Measurements from ENCODE around the gene IL36RN. TPM values are rescaled to one million over a fixed set of nuclear protein-coding genes. Genes with fewer than 3 reads are reported as not detected.

IL36RN gene
- polyA plus RNA-seq, 6 donors from 2014 or later = not detected

DNA sequence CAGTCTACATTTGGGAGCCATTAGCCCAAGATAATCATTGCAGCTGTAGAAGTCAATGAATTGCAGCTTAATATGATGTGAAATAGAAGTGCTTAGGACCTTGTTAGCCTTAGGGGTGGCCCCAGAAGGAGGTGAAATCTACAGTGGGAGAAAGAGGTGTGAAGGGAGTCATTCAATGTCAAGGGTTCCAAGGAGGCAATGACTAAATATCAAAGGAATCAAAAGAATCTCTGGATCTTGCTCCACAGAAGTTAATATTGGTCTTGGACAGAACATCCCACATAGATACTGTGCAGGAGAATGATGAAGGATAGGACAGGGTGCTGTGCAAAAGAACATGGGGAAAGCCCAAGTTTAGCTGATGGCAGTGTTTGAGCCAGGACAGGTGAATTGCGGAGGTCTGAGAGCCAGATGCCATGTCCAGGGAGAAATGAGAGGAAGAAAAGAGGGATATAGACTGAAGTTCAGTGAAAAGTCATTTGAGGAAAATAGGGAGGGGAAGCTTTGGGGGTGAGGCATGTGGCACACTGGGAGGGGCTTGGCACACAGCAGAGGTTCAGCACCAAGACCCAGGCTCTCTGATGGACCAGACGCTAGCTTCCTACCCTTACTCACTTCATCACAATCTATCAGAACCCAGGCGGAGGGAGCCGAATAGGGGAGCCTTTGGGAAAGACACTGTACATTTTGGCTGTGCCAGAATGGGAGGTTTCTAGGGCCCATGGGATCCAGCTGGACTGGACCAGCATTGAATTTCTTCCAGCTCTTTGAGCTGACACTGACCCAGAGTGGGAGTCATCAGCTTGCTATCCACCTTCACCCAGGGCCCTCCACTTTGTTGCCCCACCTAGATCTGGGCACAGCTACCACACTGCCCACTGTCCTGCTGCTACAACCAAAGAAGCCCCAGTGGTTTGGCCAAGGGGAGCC, 10.9 kb downstream of the IL36RN start:
- Mint-ChIP-seq H3K36me3 (no peaks in the 10 kb centered on the region), H3K4me1 (no peaks in the 10 kb centered on the region), H3K27me3 (peaks cover 18 to 50% (median 30%) of the 10 kb centered on the region in 3 donors), H3K27ac (peak overlapping the region in 2 of 6 donors; percentile 27 to 83), H3K9me3 (peaks cover 0 to 6% (median 0%) of the 10 kb centered on the region in 7 donors), H3K4me3 (no peak overlapping the region)
- no peak for DNase-seq
- ATAC-seq (ENCODE audit: low read depth in 2 of 2) = no peak

DNA sequence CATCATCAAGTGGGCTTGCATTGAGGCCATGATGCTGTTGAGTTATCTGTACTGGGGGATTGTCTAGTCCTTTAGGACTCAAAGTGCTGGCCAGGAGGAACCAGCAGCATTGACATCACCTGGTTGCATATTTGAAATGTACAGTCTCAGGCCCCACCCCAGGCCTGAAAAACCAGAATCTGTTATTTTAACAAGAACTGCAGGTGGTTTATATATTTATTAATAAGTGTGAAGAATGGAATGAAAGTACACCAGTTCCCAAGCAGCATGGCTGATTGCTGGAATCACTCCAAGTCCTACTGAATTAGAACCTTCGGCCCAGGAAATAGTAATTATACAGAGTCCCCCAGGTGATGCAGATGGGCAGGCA, 11.6 kb downstream of the IL36RN start:
- Mint-ChIP-seq H3K4me1 (no peaks in the 10 kb centered on the region), H3K4me3 (no peak overlapping the region), H3K9me3 (peaks cover 0 to under 1% (median 0%) of the 10 kb centered on the region in 7 donors), H3K27me3 (peaks cover 21 to 51% (median 30%) of the 10 kb centered on the region in 3 donors), H3K36me3 (no peaks in the 10 kb centered on the region), H3K27ac (no peak overlapping the region)
- DNase-seq = no peak
- no peak for ATAC-seq (ENCODE audit: low read depth in 2 of 2)

DNA sequence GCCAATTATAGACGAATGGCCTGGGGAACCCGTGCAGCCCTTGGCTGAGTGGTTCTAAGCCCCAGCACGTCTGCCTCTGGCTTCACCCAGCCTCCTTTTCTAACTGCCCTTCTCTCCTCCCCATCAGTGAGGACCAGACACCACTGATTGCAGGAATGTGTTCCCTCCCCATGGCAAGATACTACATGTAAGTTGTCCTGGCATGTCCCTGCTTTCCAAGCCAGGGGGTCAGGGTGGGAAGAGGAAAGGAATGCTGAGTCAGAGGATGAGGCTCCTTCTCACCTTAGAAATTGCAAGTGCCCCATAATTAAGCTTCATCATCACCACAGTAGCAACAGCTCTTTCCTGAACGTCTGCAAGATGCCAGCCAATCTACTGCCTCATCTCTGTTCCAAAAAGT, 13.6 kb downstream of the IL36RN start:
- ATAC-seq (ENCODE audit: low read depth in 2 of 2) (no peak), DNase-seq (no peak)
- Mint-ChIP-seq H3K27me3 (peaks cover 20 to 59% (median 35%) of the 10 kb centered on the region in 3 donors), H3K36me3 (no peaks in the 10 kb centered on the region), H3K27ac (no peak overlapping the region), H3K4me3 (no peak overlapping the region), H3K9me3 (no peaks in the 10 kb centered on the region), H3K4me1 (no peaks in the 10 kb centered on the region)

DNA sequence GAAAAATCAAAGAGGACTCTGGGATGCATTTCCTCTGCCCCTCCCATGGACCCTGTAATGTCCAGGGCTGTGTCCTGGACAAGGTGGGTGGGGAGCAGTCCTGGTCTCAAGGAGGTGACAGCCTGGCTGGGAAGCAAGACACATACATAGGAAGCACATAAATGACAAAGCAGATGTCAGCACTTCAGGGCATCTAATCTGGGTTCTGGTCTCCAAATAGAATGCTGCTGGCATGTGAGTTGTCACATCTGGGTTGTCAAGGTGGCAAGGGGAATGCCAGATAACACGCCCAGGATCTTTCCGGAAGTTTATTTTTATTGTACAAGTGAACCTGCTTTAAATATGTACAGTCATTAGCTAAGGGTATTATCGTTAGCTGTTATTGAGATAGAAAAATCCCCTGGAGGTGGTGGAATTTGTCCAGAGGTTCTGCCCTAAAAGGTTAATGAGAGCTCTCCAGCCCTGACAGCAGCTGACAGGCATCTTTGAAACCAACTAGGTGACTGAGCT, 14.4 kb downstream of the IL36RN start:
- no peak for ATAC-seq (ENCODE audit: low read depth in 2 of 2)

DNA sequence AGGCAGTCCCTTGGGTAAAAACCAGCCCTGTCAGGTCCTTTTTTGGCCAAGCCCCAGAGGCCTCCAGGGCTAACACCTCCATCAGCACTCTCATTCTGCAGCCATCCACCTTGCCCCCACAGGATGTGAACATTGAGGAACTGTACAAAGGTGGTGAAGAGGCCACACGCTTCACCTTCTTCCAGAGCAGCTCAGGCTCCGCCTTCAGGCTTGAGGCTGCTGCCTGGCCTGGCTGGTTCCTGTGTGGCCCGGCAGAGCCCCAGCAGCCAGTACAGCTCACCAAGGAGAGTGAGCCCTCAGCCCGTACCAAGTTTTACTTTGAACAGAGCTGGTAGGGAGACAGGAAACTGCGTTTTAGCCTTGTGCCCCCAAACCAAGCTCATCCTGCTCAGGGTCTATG, 16.0 kb downstream of the IL36RN start:
- H3K27me3 Mint-ChIP-seq = peaks cover 19 to 47% (median 34%) of the 10 kb centered on the region in 3 donors
- no peaks in the 10 kb centered on the region for H3K36me3 Mint-ChIP-seq
- DNase-seq (no peak), ATAC-seq (ENCODE audit: low read depth in 2 of 2) (no peak)
- H3K9me3 Mint-ChIP-seq = no peaks in the 10 kb centered on the region
- H3K27ac Mint-ChIP-seq = no peak overlapping the region
- no peak overlapping the region for H3K4me3 Mint-ChIP-seq
- no peaks in the 10 kb centered on the region for H3K4me1 Mint-ChIP-seq

More for the DNA sequence above, 14.4 kb downstream of the IL36RN start:
- Mint-ChIP-seq H3K27ac (no peak overlapping the region), H3K9me3 (no peaks in the 10 kb centered on the region), H3K36me3 (no peaks in the 10 kb centered on the region), H3K4me3 (no peak overlapping the region), H3K27me3 (peaks cover 17 to 58% (median 36%) of the 10 kb centered on the region in 3 donors), H3K4me1 (no peaks in the 10 kb centered on the region)
- no peak for DNase-seq

DNA sequence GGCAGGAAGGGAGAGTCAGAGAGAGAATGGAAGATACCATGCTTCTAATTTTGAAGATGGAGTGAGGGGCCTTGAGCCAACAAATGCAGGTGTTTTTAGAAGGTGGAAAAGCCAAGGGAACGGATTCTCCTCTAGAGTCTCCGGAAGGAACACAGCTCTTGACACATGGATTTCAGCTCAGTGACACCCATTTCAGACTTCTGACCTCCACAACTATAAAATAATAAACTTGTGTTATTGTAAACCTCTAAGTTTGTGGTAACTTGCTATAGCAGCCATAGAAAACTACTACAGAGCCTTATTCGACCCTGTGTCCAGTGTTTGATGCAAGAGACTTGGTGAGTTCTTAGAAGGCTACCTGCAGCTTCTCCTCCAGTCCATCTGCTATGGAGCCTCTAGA, 16.6 kb downstream of the IL36RN start:
- Mint-ChIP-seq H3K4me1 (no peaks in the 10 kb centered on the region), H3K36me3 (no peaks in the 10 kb centered on the region), H3K9me3 (no peaks in the 10 kb centered on the region), H3K27ac (no peak overlapping the region), H3K4me3 (no peak overlapping the region), H3K27me3 (peaks cover 21 to 45% (median 33%) of the 10 kb centered on the region in 3 donors)
- no peak for ATAC-seq (ENCODE audit: low read depth in 2 of 2)
- no peak for DNase-seq

DNA sequence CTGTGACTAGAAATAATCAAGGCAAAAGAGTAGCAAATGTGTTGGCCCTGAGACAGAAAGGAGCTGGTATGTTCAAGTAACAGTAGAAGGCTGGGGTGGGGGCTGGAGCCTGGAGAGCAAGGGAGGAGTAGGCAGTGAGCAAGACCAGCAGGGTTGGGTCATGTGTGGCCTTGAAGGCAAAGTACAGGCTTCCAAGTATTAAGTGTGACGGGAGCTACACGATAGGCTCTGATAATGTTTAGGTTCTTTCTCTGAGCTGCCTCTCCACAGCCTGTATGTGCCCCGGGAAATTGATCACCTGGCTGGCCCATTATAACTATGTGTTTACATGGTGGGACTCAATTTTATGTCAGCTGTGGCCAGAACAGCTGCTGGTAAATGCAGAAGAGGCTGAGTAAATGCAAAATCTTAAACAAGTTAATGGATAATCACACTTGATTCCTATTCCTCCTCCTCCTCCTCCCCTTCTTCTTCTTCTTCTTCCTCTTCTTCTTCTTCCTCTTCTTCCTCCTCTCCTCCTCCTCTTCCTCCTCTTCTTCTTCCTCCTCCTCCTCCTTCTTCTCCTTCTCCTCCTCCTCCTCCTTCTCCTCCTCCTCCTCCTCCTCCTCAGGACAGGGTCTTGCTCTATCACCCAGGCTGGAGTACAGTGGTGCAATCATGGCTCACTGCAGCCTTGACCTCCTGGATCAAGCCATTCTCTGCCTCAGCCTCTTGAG, 18.1 kb downstream of the IL36RN start:
- Mint-ChIP-seq H3K9me3 (no peaks in the 10 kb centered on the region), H3K27me3 (peaks cover 21 to 56% (median 46%) of the 10 kb centered on the region in 3 donors), H3K4me3 (no peak overlapping the region), H3K27ac (peak overlapping the region in 3 of 6 donors; percentile 13 to 65 (median 34)), H3K36me3 (no peaks in the 10 kb centered on the region), H3K4me1 (no peaks in the 10 kb centered on the region)
- DNase-seq (no peak), ATAC-seq (ENCODE audit: low read depth in 2 of 2) (no peak)

DNA sequence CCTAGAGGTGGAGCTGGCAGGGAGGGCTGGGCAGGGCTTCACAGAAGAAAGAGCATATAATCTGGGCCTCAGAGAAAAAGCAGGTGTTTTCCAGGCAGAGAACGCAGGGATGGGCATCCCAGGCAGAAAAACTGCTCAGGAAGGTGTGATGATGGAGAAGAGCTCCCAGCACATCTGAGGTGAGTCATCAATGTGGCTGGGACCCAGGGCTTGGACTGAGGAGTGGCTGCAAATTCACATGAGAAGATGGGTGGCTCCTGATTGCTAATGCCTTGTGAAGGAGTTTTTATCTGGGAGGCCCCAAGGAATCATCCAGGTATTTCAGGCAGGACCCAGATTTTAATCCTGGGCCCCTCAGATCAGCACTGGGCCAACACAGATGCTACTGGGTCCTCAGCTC, 18.9 kb downstream of the IL36RN start:
- Mint-ChIP-seq H3K27me3 (peaks cover 18 to 55% (median 44%) of the 10 kb centered on the region in 3 donors), H3K27ac (no peak overlapping the region), H3K9me3 (no peaks in the 10 kb centered on the region), H3K4me1 (no peaks in the 10 kb centered on the region), H3K4me3 (no peak overlapping the region), H3K36me3 (no peaks in the 10 kb centered on the region)
- DNase-seq = no peak
- no peak for ATAC-seq (ENCODE audit: low read depth in 2 of 2)

DNA sequence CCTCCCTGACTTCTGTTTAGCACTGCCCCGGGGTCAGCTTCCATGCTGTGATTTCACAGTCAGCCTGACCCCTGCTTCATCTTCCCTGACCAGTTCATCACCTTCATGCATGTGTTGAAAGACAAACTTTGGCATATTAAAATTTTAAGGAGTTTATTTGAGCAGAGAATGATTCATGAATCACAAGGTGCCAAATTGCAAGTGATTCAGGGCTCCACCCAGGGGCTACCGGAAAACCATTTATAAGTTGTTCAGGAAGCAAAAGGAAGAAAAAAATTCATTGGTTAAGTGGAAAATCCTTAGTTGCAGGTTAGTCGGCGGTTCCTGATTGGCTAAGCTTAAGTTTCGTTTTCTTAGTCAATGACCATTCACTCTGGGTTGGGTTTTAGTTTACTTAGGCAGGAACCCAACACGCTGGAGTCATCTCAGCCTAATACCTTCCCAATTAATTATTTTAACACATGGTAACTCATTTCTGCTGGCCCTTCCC, 19.4 kb downstream of the IL36RN start:
- H3K27ac Mint-ChIP-seq = no peak overlapping the region
- no peak overlapping the region for H3K4me3 Mint-ChIP-seq
- peaks cover 0 to 3% (median 0%) of the 10 kb centered on the region in 3 donors for H3K4me1 Mint-ChIP-seq

DNA sequence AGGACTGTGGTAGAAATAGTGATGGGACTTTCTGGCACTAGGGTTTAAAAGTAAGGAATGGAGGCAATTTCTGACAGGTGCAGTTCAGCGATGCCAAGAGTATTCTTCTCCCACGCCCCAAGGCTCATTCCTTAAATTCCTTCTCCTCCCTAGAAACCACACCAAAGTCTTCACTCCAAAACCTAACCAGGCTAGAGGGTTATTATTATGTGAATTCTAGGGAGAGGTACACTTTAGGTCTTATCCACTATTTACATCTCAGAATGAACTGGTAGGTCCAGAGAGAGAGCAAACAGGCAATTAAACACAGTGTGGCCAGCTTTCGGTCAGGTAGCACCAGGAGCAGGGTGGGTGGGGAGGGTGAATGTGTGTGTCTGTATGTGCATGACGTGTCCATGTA, 20.1 kb downstream of the IL36RN start:
- H3K4me3 Mint-ChIP-seq = no peak overlapping the region
- no peak overlapping the region for H3K27ac Mint-ChIP-seq
- ATAC-seq (ENCODE audit: low read depth in 2 of 2) (no peak), DNase-seq (no peak)
- peaks cover 19 to 55% (median 46%) of the 10 kb centered on the region in 3 donors for H3K27me3 Mint-ChIP-seq
- peaks cover 0 to 5% (median under 1%) of the 10 kb centered on the region in 3 donors for H3K4me1 Mint-ChIP-seq
- H3K9me3 Mint-ChIP-seq = no peaks in the 10 kb centered on the region
- no peaks in the 10 kb centered on the region for H3K36me3 Mint-ChIP-seq

More for the DNA sequence above, 19.4 kb downstream of the IL36RN start:
- DNase-seq (no peak), ATAC-seq (ENCODE audit: low read depth in 2 of 2) (no peak)
- Mint-ChIP-seq H3K36me3 (no peaks in the 10 kb centered on the region), H3K27me3 (peaks cover 19 to 55% (median 44%) of the 10 kb centered on the region in 3 donors), H3K9me3 (no peaks in the 10 kb centered on the region)

DNA sequence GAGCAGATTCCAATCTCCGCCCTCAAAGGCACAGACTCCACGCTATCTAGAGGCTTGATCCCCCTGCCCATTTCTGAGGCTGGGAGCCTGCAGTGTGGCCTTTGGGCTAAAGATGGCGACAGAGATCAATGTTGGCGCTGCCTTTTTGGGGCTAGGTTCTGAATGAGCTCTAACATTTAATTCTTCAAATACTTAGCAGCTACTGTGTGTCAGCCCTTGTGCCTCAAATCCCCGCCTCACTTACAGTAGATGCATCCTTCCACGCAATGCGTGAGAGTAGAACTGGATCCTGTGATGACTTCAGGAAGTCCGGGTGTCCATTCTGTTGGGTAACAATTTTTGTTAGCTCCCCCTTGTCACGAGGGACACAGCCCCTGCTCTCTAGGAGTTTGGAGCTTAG, 21.1 kb downstream of the IL36RN start:
- peak overlapping the region in 1 of 8 donors; percentile 30 for H3K4me3 Mint-ChIP-seq
- peaks cover 0 to 5% (median 4%) of the 10 kb centered on the region in 3 donors for H3K4me1 Mint-ChIP-seq
- no peaks in the 10 kb centered on the region for H3K36me3 Mint-ChIP-seq
- H3K27ac Mint-ChIP-seq = no peak overlapping the region
- H3K27me3 Mint-ChIP-seq = peaks cover 19 to 56% (median 46%) of the 10 kb centered on the region in 3 donors
- no peaks in the 10 kb centered on the region for H3K9me3 Mint-ChIP-seq
- peak; percentile 22 for DNase-seq
- ATAC-seq (ENCODE audit: low read depth in 2 of 2) = peak; percentile 55 to 58

DNA sequence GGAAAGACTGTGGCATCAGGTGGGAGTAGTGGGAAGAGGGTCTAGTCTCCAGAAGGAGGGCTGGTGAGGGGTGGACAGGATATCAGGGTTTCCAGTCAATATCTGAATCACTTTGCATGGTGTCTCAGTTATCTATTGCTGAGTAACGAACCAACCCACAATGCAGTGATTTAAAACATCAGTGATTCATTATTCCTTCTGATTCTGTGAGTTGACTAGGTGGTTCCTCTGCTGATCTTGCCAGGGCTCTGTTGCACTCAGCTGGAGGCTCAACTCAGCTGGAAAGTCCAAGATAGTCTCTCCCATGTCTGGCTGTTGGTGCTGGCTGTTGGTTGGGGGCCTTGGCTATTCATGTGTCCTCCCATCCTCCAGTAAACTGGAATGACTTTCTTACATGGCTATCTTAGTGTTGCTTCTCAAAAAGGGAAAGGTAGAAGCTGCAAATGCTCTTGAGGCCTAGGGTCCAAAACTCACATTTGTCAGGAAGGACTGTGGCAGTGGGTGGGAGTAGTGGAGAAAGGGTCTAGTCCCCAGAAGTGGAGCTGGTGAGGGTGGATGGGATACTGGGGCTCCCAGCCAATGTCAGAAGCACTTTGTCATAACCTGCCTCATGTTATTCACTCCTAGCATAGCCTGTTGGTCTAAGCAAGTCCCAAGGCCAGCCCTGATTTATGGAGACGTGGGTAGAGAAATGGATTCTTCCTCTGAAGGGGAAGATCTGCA, 22.7 kb downstream of the IL36RN start:
- no peak overlapping the region for H3K27ac Mint-ChIP-seq
- peaks cover 0 to 5% (median 4%) of the 10 kb centered on the region in 3 donors for H3K4me1 Mint-ChIP-seq
- DNase-seq = no peak
- no peak overlapping the region for H3K4me3 Mint-ChIP-seq
- H3K27me3 Mint-ChIP-seq = peaks cover 16 to 47% (median 41%) of the 10 kb centered on the region in 3 donors
- no peak for ATAC-seq (ENCODE audit: low read depth in 2 of 2)
- H3K36me3 Mint-ChIP-seq = no peaks in the 10 kb centered on the region
- H3K9me3 Mint-ChIP-seq = no peaks in the 10 kb centered on the region

DNA sequence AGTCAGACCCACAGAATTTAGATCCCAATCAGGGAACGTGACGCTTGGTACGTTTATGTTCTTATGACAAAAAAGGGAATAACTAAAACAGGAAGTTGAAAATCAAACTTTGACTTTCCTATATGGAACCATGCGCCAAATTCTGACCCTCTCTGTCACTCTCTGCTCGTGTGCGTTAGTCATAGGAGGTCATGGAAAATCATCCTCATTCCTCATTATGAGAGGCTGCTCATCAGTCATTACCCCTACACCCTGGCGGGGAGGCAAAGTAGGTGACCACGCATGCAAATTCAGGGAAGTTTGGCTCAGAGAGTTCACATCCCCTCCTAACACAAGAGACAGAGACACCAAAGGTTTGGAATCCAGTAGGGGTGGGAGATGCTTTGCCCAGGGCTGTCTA, 24.3 kb downstream of the IL36RN start:
- peaks cover 0 to 5% (median 4%) of the 10 kb centered on the region in 3 donors for H3K4me1 Mint-ChIP-seq
- peak overlapping the region in 1 of 6 donors; percentile 40 for H3K27ac Mint-ChIP-seq
- H3K9me3 Mint-ChIP-seq = no peaks in the 10 kb centered on the region

More for the DNA sequence above, 24.3 kb downstream of the IL36RN start:
- no peak for ATAC-seq (ENCODE audit: low read depth in 2 of 2)
- DNase-seq = no peak
- no peak overlapping the region for H3K4me3 Mint-ChIP-seq
- H3K27me3 Mint-ChIP-seq = peaks cover 16 to 41% (median 31%) of the 10 kb centered on the region in 3 donors
- no peaks in the 10 kb centered on the region for H3K36me3 Mint-ChIP-seq
